ENCODE data around the gene LACRT.

- TF ChIP-seq CTCF (IDR thresholded peaks at IDR 0.05; ENCODE audit: poor library complexity) (no peak), EZH2 (IDR thresholded peaks at IDR 0.05; ENCODE audit: borderline replicate concordance) (no peak)
These were observed 22.4 kb downstream of the LACRT start for GRCh38 chr12:54612225-54612750.
